Astrocyte of the cerebellum (primary cell): ENCODE results near the gene FCN2.

Source experiments
- DNase-seq: peaks from one replicate; pipeline ENCODE4 v3.0.0-alpha.2; 2011; ENCODE audit warnings: low read depth
- H3K4me3 ChIP-seq: 2 replicates; pipeline ENCODE4 v1.5.1; 2011; ENCODE audit warnings: mild to moderate bottlenecking, low read depth, low read length, moderate library complexity
- CTCF ChIP-seq: IDR thresholded peaks from 2 replicates; pipeline ENCODE4 v1.5.1; 2012; ENCODE audit warnings: low read length, low read depth, moderate library complexity, mild to moderate bottlenecking; ENCODE audit errors: missing control alignments
- in situ Hi-C: cut with HindIII; loops from 2 replicates; pipeline ENCODE4 v1.10.0; 2017; ENCODE audit warnings: low sequenced_read_pairs

FCN2 gene

DNA sequence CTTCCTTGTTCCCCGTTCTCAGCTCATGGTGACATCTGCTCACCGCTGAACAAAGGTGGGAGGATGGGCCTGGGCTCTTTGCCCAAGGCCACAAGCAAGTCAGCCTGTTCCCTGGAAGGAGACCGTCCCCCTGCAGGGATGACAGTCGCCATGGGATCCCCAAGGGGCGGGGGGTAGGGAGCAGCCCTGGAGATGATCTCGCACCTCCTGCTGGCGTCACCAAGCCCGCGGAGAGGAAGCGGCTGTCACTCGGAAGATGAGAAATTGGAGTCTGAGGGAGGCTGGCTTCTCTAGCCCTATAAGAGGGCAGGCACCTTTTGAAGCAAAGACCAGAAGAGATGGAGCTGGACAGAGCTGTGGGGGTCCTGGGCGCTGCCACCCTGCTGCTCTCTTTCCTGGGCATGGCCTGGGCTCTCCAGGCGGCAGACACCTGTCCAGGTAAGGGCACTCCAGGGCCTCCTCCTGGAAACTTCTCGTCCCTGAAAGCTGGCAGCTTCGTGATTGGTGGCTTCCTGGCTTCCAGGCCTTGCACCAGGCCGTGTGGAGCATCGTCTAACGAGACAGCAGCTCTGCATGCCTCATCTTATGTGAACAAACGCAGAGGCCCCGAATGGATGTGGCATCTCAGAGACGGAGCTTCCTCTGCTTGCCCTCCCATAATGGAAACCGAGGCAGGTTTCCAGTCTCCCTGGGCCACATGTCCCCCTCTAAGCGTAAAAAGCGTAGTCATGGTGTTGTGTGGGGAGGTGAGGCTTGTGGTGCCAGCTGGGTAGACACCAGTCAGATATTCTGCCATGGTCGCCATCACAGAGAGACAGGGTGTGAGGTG, at the start of gene FCN2:
Gene FCN2 (plus strand): TSS at position 327 of the 829 bp plus-strand sequence. CDS start 12 bp downstream, at position 339.
- H3K4me3 ChIP-seq: no peak within 1 kb of the TSS
- TF ChIP-seq CTCF: no peak
- in situ Hi-C loops: no loop called here
- no peak for DNase-seq

DNA sequence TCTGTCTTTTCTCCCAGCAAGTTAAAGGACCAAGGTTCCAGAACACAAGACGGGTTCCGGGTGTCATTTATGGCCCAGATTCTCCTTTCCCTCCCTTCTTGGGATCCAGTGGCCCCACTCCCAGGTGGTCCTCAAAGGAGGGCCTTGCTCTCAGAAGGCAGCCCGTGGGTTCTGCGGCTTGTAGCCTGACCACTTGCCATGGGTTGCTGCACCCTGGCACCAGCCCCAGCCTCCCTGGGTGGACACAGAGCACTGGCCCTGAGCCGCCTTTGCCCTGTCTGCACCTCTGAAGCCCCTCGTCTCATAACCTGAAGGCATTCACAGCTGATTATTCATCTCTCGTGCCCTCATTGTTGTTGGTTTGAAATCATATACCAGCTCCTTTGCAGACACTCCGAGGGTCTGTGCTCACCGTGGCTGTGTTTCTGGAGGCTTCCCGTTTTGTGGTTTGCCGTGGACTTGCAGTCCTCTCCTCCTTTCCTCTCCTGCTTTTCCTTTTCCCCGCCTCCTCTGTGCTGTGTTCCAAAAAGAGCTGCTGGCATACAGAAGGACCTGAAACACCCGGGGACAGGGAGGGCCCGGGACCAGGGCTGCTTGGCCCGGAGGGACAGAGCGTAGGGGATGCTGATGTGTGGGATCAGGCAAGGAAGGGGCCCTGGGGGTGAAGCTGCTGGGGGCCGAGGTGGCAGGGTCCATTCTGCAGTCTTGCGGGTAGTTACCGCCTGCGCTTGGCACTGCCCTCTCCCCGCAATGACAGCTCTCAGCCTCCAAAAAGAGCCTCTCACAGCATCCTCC, 49.5 kb upstream of the FCN2 start:
- no peak for DNase-seq
- no peak overlapping the region for H3K4me3 ChIP-seq
- in situ Hi-C loops: no loop called here
- no peak for TF ChIP-seq CTCF

DNA sequence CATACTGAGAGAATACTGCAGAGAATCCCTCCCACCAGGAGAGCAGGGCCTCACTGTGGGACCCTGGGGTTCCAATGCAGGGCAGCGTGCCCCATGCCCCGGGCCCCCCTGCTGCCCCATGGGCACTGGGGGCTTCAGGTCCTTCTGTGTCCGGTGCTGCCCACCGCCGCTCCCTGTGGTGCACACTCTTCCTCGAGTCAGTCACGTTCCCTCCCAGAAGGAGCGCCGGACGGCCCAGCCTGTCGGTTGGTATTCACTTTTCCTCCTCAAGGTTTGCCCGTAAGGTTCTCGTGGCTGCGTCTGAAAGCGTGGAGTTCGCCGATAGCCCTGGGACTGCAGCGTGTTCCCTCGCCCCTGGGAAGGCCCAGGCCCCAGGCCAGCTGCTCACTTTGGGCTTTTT, 48.1 kb upstream of the FCN2 start:
- no peak overlapping the region for H3K4me3 ChIP-seq
- DNase-seq: no peak
- in situ Hi-C loops: no loop called here
- no peak for TF ChIP-seq CTCF

GRCh38 chr9:134833294-134833880, 47.2 kb upstream of the FCN2 start:
- in situ Hi-C loops: no loop called here
- DNase-seq: no peak
- H3K4me3 ChIP-seq: no peak overlapping the region
- no peak for TF ChIP-seq CTCF

- DNase-seq: no peak
- H3K4me3 ChIP-seq: no peak overlapping the region
- TF ChIP-seq CTCF: no peak
- in situ Hi-C loops: no loop called here
Measured at GRCh38 chr9:134834217-134834956, 46.2 kb upstream of the FCN2 start.

- TF ChIP-seq CTCF: no peak
- H3K4me3 ChIP-seq: no peak overlapping the region
Measured at GRCh38 chr9:134834957-134835419, 45.6 kb upstream of the FCN2 start.

More at GRCh38 chr9:134834957-134835419, 45.6 kb upstream of the FCN2 start:
- DNase-seq: no peak
- in situ Hi-C loops: no loop called here
